ENCODE data around the gene CFD.
"Not testable (repeated sequence)": the region's sequence is repeated elsewhere in the genome, so short reads cannot be mapped to it uniquely, and the experiment has no call there.

The CFD gene

GRCh38 chr19:889662-890295 is 30.3 kb downstream of the CFD start:
- H3K27ac ChIP-seq (ENCODE audit: low read depth, low read length), result no peak overlapping the region
- H3K9me3 ChIP-seq (ENCODE audit: low read length), result no peaks in the 10 kb centered on the region
- H3K36me3 ChIP-seq (ENCODE audit: insufficient read depth, low read length), result peaks cover 34% of the 10 kb centered on the region
- H3K27me3 ChIP-seq (ENCODE audit: control insufficient read depth in 1 of 2, insufficient read depth in 2 of 2, low read length in 2 of 2), result no peaks in the 10 kb centered on the region
- no peak overlapping the region for H3K9ac ChIP-seq (ENCODE audit: low read length)
- no peak overlapping the region for H3K4me3 ChIP-seq (ENCODE audit: low read depth in 1 of 2, low read length in 2 of 2)
- peaks cover 6% of the 10 kb centered on the region for H3K4me1 ChIP-seq (ENCODE audit: insufficient read depth, low read length)

DNA sequence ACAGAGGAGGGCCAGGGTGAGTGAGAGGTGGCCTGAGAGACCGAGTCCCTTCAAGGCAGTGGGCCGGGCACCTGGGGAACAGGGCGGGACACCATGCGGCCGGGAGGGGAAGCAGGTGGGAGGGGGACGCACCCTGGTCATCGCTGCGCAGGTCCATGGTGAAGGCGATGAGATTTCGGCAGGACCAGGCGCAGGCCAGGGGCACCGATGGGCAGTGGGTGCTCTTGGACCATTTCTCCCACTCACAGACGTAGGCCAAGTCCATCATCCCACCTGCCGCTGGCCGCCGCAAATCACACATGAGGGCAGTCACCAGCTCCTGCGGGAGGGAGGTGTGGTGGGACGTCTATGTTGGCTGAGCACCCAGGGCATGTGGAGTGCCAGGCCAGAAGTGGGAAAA is 31.4 kb downstream of the CFD start:
- Histone ChIP-seq H3K36me3 (ENCODE audit: insufficient read depth, low read length) (peaks cover 25% of the 10 kb centered on the region), H3K9ac (ENCODE audit: low read length) (no peak overlapping the region), H3K27ac (ENCODE audit: low read depth, low read length) (no peak overlapping the region), H3K27me3 (ENCODE audit: control insufficient read depth in 1 of 2, insufficient read depth in 2 of 2, low read length in 2 of 2) (no peaks in the 10 kb centered on the region), H3K4me3 (ENCODE audit: low read depth in 1 of 2, low read length in 2 of 2) (no peak overlapping the region), H3K4me1 (ENCODE audit: insufficient read depth, low read length) (peaks cover 6% of the 10 kb centered on the region), H3K9me3 (ENCODE audit: low read length) (no peaks in the 10 kb centered on the region)

GRCh38 chr19:891421-892200 is 32.1 kb downstream of the CFD start:
- H3K27ac ChIP-seq (ENCODE audit: low read depth, low read length), result peak overlapping the region; percentile 61
- H3K36me3 ChIP-seq (ENCODE audit: insufficient read depth, low read length), result peaks cover 19% of the 10 kb centered on the region

DNA sequence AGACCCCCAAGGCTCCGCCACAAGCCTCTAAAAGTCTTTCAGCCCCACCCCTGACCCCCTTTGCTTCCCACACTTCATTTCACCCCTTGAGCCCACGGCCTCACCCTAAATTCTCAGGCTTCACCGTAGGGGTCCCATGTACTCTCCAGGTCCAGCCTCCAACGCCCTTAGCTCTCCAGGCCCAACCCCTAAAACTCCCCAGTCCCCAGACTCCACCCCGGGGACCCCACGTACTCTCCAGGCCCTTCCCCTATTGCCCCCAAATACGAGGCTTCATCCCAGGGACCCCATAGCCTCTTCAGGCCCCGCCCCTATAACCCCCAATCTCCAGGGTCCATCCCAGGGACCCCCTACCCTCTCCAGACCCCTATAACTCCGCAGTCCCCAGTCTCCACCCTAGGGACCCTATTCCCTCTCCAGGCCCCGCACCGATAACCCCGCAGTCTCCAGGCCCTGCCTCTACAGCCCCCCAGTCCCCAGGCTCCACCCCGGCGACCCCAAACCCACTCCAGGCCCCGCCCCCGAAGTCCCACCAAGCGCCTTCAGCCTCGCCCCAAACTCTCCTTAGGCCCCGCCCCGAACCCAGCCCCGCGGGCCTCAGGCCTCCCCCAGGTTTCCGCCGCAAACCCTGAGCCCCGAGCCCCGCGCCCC is 32.9 kb downstream of the CFD start:
- H3K9ac ChIP-seq (ENCODE audit: low read length), result peak overlapping the region; percentile 61
- H3K4me3 ChIP-seq (ENCODE audit: low read depth in 1 of 2, low read length in 2 of 2), result peak overlapping the region; percentile 79 to 91
- H3K27ac ChIP-seq (ENCODE audit: low read depth, low read length), result peak overlapping the region; percentile 61
- peaks cover 17% of the 10 kb centered on the region for H3K36me3 ChIP-seq (ENCODE audit: insufficient read depth, low read length)
- H3K9me3 ChIP-seq (ENCODE audit: low read length), result no peaks in the 10 kb centered on the region
- H3K4me1 ChIP-seq (ENCODE audit: insufficient read depth, low read length), result peaks cover 6% of the 10 kb centered on the region
- H3K27me3 ChIP-seq (ENCODE audit: control insufficient read depth in 1 of 2, insufficient read depth in 2 of 2, low read length in 2 of 2), result no peaks in the 10 kb centered on the region

More at GRCh38 chr19:891421-892200, 32.1 kb downstream of the CFD start:
- Histone ChIP-seq H3K4me3 (ENCODE audit: low read depth in 1 of 2, low read length in 2 of 2) (peak overlapping the region; percentile 79 to 91), H3K9ac (ENCODE audit: low read length) (peak overlapping the region; percentile 61)
- H3K9me3 ChIP-seq (ENCODE audit: low read length); H3K4me1 ChIP-seq (ENCODE audit: insufficient read depth, low read length); H3K27me3 ChIP-seq (ENCODE audit: control insufficient read depth in 1 of 2, insufficient read depth in 2 of 2, low read length in 2 of 2): not testable (repeated sequence)

DNA sequence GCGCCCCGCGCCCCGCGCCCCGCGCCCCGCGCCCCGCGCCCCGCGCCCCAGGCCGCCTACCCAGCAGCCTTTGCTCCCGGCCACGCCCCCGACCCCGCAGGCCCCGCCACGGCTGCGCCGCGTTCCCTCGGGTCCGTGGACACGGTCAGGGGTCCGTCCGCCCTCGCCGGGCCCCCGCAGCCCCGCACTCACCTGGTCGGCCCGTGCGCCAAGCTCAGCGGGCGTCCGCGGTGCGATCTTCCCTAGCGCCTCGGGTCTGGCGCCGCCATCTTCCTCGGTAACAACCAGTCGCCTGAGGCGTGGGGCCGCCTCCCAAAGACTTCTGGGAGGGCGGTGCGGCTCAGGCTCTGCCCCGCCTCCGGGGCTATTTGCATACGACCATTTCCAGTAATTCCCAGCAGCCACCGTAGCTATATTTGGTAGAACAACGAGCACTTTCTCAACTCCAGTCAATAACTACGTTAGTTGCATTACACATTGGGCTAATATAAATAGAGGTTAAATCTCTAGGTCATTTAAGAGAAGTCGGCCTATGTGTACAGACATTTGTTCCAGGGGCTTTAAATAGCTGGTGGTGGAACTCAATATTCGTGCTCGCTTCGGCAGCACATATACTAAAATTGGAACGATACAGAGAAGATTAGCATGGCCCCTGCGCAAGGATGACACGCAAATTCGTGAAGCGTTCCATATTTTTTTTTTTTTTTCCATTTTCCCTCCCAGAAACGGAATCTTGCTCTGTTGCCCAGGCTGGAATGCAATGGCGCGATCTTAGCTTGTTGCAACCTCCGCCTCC is 33.6 kb downstream of the CFD start, which contains the start of the genes MED16 and RNU6-9:
TSS of gene MED16 (minus strand) at position 294 of the 796 bp plus-strand sequence. CDS start 2,056 bp downstream, outside the sequence.
TSS of gene RNU6-9 (plus strand) at position 591 of the 796 bp plus-strand sequence.
- Histone ChIP-seq H3K9ac (ENCODE audit: low read length) (peak within 1 kb of the TSS; percentile 61), H3K27me3 (ENCODE audit: control insufficient read depth in 1 of 2, insufficient read depth in 2 of 2, low read length in 2 of 2) (no peaks in the 10 kb centered on the region), H3K4me3 (ENCODE audit: low read depth in 1 of 2, low read length in 2 of 2) (peak within 1 kb of the TSS; percentile 79 to 91), H3K27ac (ENCODE audit: low read depth, low read length) (peak within 1 kb of the TSS; percentile 84), H3K36me3 (ENCODE audit: insufficient read depth, low read length) (peaks cover 17% of the 10 kb centered on the region), H3K4me1 (ENCODE audit: insufficient read depth, low read length) (peaks cover 6% of the 10 kb centered on the region), H3K9me3 (ENCODE audit: low read length) (no peaks in the 10 kb centered on the region)

- no peaks in the 10 kb centered on the region for H3K9me3 ChIP-seq (ENCODE audit: low read length)
- no peak overlapping the region for H3K4me3 ChIP-seq (ENCODE audit: low read depth in 1 of 2, low read length in 2 of 2)
- no peak overlapping the region for H3K27ac ChIP-seq (ENCODE audit: low read depth, low read length)
- H3K9ac ChIP-seq (ENCODE audit: low read length), result no peak overlapping the region
- H3K36me3 ChIP-seq (ENCODE audit: insufficient read depth, low read length), result peaks cover 5% of the 10 kb centered on the region
- H3K4me1 ChIP-seq (ENCODE audit: insufficient read depth, low read length), result peaks cover 6% of the 10 kb centered on the region
- no peaks in the 10 kb centered on the region for H3K27me3 ChIP-seq (ENCODE audit: control insufficient read depth in 1 of 2, insufficient read depth in 2 of 2, low read length in 2 of 2)
These were observed 37.0 kb downstream of the CFD start for GRCh38 chr19:896434-896833.

DNA sequence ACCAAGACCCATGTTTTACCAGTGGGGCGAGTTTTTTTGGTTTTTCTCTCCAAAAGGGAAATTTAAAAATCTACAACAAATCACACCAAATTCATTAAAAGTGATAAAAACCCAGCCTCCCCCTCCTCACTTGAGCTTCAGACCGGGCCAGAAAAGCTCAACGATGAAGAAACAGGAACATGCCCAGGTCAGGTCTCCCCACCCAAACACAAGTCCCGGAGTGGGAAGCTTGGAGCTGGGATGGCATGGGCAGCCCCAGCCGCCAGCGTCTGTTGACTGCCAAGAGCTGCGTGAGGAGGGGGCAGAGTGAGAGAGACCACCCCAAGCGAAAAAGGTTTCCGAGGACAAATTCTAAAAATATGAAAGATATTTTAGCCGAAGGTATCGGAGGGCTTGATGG is 37.5 kb downstream of the CFD start:
- Histone ChIP-seq H3K9ac (ENCODE audit: low read length) (no peak overlapping the region), H3K27me3 (ENCODE audit: control insufficient read depth in 1 of 2, insufficient read depth in 2 of 2, low read length in 2 of 2) (no peaks in the 10 kb centered on the region), H3K27ac (ENCODE audit: low read depth, low read length) (no peak overlapping the region), H3K36me3 (ENCODE audit: insufficient read depth, low read length) (peaks cover 5% of the 10 kb centered on the region), H3K4me1 (ENCODE audit: insufficient read depth, low read length) (peaks cover 3% of the 10 kb centered on the region), H3K9me3 (ENCODE audit: low read length) (no peaks in the 10 kb centered on the region), H3K4me3 (ENCODE audit: low read depth in 1 of 2, low read length in 2 of 2) (no peak overlapping the region)

- H3K9me3 ChIP-seq (ENCODE audit: low read length), result no peaks in the 10 kb centered on the region
- no peaks in the 10 kb centered on the region for H3K27me3 ChIP-seq (ENCODE audit: control insufficient read depth in 1 of 2, insufficient read depth in 2 of 2, low read length in 2 of 2)
- no peaks in the 10 kb centered on the region for H3K4me1 ChIP-seq (ENCODE audit: insufficient read depth, low read length)
- H3K36me3 ChIP-seq (ENCODE audit: insufficient read depth, low read length), result peaks cover 5% of the 10 kb centered on the region
- no peak overlapping the region for H3K9ac ChIP-seq (ENCODE audit: low read length)
- no peak overlapping the region for H3K27ac ChIP-seq (ENCODE audit: low read depth, low read length)
- H3K4me3 ChIP-seq (ENCODE audit: low read depth in 1 of 2, low read length in 2 of 2), result no peak overlapping the region
These were observed 38.1 kb downstream of the CFD start for GRCh38 chr19:897442-898039.

GRCh38 chr19:898663-899062 is 39.2 kb downstream of the CFD start:
- Histone ChIP-seq H3K4me1 (ENCODE audit: insufficient read depth, low read length) (no peaks in the 10 kb centered on the region), H3K9ac (ENCODE audit: low read length) (no peak overlapping the region), H3K36me3 (ENCODE audit: insufficient read depth, low read length) (peaks cover 5% of the 10 kb centered on the region), H3K4me3 (ENCODE audit: low read depth in 1 of 2, low read length in 2 of 2) (no peak overlapping the region), H3K9me3 (ENCODE audit: low read length) (no peaks in the 10 kb centered on the region), H3K27me3 (ENCODE audit: control insufficient read depth in 1 of 2, insufficient read depth in 2 of 2, low read length in 2 of 2) (no peaks in the 10 kb centered on the region), H3K27ac (ENCODE audit: low read depth, low read length) (no peak overlapping the region)

GRCh38 chr19:899336-900042 is 40.0 kb downstream of the CFD start:
- no peaks in the 10 kb centered on the region for H3K4me1 ChIP-seq (ENCODE audit: insufficient read depth, low read length)
- H3K9ac ChIP-seq (ENCODE audit: low read length), result no peak overlapping the region
- H3K9me3 ChIP-seq (ENCODE audit: low read length), result no peaks in the 10 kb centered on the region
- H3K36me3 ChIP-seq (ENCODE audit: insufficient read depth, low read length), result peaks cover 5% of the 10 kb centered on the region
- H3K27me3 ChIP-seq (ENCODE audit: control insufficient read depth in 1 of 2, insufficient read depth in 2 of 2, low read length in 2 of 2), result no peaks in the 10 kb centered on the region
- H3K27ac ChIP-seq (ENCODE audit: low read depth, low read length), result no peak overlapping the region
- no peak overlapping the region for H3K4me3 ChIP-seq (ENCODE audit: low read depth in 1 of 2, low read length in 2 of 2)
